Measurements from ENCODE around the gene LY9.

Gene LY9

GRCh38 chr1:160853754-160854153, 57.8 kb downstream of the LY9 start:
- H3K27ac ChIP-seq: no peak overlapping the region
- no peak for TF ChIP-seq ZFX (IDR thresholded peaks at IDR 0.05)
- TF ChIP-seq, protein P1, sequence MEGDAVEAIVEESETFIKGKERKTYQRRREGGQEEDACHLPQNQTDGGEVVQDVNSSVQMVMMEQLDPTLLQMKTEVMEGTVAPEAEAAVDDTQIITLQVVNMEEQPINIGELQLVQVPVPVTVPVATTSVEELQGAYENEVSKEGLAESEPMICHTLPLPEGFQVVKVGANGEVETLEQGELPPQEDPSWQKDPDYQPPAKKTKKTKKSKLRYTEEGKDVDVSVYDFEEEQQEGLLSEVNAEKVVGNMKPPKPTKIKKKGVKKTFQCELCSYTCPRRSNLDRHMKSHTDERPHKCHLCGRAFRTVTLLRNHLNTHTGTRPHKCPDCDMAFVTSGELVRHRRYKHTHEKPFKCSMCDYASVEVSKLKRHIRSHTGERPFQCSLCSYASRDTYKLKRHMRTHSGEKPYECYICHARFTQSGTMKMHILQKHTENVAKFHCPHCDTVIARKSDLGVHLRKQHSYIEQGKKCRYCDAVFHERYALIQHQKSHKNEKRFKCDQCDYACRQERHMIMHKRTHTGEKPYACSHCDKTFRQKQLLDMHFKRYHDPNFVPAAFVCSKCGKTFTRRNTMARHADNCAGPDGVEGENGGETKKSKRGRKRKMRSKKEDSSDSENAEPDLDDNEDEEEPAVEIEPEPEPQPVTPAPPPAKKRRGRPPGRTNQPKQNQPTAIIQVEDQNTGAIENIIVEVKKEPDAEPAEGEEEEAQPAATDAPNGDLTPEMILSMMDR (conservative IDR thresholded peaks at IDR 0.05): no peak

GRCh38 chr1:160855181-160855981, 59.4 kb downstream of the LY9 start:
- TF ChIP-seq, protein P1 (conservative IDR thresholded peaks at IDR 0.05): no peak
- TF ChIP-seq ZFX (IDR thresholded peaks at IDR 0.05): no peak
- H3K27ac ChIP-seq: no peak overlapping the region

DNA sequence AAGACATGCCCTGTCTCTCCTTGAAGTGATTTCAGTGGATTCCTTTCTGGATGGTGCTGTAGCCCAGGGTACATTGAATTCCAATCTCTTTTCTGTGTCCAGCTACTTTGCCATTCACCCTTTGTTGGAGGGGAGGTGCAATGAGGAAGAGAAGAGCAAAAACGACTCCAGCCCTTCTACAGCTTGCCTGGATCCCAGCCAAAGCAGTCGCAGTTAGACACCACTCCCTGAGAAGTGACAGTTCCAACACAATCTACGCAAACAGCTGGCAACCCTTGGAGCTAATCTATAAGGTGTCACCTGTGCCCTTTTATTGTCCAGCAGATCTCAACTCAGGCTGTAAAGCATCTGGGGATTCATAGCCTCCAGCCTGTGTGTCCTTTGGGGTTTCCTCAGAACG, 62.1 kb downstream of the LY9 start:
- TF ChIP-seq, protein P1 (conservative IDR thresholded peaks at IDR 0.05): no peak
- TF ChIP-seq ZFX (IDR thresholded peaks at IDR 0.05): no peak
- no peak overlapping the region for H3K27ac ChIP-seq

DNA sequence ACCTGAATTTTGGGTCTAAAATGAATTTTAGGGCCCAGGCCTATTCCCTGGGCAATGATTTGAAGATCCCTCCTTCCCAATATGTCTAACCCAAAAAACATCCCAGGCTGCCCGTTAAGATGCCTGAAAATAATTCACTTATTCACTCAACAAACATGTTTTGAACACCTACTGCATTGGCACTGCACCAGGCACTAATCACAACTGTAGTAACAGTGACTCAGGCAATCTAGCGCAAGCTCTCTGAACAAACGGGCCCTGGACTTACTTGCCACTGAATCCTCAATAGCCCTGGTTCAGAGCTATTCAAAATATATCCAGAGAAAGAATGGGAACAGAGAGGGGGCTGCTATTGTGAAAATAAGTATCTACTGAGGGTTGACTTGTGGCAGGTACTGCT, 62.5 kb downstream of the LY9 start:
- no peak for TF ChIP-seq ZFX (IDR thresholded peaks at IDR 0.05)
- TF ChIP-seq, protein P1 (conservative IDR thresholded peaks at IDR 0.05): no peak
- H3K27ac ChIP-seq: no peak overlapping the region

- TF ChIP-seq, protein P1 (conservative IDR thresholded peaks at IDR 0.05): no peak
- TF ChIP-seq ZFX (IDR thresholded peaks at IDR 0.05): no peak
- H3K27ac ChIP-seq: no peak overlapping the region
These were observed 63.2 kb downstream of the LY9 start for GRCh38 chr1:160859166-160859565.

DNA sequence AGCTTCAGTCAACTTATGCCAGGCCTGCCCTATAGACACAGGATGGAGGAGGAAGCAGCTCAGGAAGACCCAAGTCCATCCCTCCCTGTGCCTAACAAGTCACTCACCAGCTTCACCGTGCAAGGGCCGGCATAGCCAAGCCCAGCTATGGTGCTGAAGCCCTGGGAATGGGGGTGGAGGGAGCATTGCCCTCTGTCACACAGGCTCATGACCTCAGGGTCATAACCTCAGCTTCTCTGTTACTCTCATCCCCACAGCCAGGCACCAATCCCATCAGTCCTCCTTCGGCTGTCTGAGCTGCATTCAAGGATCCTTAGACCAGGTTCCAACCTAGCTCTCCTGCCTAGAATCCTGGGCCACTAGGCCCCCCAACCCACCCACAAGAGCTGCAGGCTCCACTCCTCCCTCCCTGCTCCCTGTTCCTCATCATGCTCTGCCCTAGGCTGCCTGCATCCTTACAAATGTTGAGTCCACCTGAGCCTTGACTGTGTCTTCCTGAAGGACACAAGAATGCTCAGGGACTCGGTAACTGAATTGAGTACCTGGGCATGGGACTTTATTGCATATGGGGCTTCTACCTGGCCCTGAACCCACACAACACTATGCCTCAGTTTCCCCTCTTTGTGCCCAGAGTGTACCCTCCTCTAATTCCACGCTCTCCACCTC, 65.0 kb downstream of the LY9 start:
- no peak overlapping the region for H3K27ac ChIP-seq
- TF ChIP-seq, protein P1 (conservative IDR thresholded peaks at IDR 0.05): no peak
- TF ChIP-seq ZFX (IDR thresholded peaks at IDR 0.05): no peak

All from C4-2B (cell line).